ENCODE results near the gene REEP6.

DNA sequence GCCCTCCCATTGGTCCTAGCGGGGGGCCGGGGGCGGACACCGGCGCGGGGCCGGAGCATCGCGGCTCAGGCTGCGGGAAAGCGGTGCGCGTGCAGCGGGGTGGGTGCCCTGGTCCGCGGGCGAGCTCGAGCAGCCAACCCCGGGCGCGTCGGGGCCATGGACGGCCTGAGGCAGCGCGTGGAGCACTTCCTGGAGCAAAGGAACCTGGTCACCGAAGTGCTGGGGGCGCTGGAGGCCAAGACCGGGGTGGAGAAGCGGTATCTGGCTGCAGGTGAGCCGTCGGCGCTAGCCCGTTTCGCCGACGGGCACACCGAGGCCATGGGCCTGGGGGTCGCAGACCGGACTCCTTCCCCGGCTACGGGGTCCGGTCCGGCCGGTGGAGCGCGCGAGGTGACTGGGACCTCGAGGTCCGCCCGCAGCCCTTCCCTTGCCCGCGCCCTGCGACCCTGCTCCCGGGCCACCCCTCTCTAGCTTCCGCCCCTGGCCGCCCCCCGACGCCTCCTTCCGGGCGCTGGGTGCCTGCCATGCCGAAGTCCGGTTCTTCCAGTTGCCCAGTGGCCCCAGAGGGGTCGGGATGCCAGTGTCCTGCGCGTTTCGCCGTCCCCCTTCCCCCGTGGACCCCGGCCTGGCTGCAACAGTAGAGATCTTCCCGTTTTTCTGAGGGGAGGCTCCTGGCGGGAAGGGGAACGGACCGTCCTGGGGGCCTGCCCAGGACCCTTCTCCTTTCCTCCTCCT is at the start of gene REEP6:
- TF ChIP-seq, protein P1, sequence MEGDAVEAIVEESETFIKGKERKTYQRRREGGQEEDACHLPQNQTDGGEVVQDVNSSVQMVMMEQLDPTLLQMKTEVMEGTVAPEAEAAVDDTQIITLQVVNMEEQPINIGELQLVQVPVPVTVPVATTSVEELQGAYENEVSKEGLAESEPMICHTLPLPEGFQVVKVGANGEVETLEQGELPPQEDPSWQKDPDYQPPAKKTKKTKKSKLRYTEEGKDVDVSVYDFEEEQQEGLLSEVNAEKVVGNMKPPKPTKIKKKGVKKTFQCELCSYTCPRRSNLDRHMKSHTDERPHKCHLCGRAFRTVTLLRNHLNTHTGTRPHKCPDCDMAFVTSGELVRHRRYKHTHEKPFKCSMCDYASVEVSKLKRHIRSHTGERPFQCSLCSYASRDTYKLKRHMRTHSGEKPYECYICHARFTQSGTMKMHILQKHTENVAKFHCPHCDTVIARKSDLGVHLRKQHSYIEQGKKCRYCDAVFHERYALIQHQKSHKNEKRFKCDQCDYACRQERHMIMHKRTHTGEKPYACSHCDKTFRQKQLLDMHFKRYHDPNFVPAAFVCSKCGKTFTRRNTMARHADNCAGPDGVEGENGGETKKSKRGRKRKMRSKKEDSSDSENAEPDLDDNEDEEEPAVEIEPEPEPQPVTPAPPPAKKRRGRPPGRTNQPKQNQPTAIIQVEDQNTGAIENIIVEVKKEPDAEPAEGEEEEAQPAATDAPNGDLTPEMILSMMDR (IDR thresholded peaks at IDR 0.05): no peak
- peak in 1 of 2 donors; percentile 38 for TF ChIP-seq POLR2A (IDR thresholded peaks at IDR 0.05)

Data from thyroid gland (tissue), 4 donors.